ENCODE results near the gene PPP6R3. TPM values are rescaled to one million over a fixed set of nuclear protein-coding genes. Genes with fewer than 3 reads are reported as not detected.

PPP6R3 gene
- polyA plus RNA-seq, 1 donor from 2014 or later = 111 TPM

DNA sequence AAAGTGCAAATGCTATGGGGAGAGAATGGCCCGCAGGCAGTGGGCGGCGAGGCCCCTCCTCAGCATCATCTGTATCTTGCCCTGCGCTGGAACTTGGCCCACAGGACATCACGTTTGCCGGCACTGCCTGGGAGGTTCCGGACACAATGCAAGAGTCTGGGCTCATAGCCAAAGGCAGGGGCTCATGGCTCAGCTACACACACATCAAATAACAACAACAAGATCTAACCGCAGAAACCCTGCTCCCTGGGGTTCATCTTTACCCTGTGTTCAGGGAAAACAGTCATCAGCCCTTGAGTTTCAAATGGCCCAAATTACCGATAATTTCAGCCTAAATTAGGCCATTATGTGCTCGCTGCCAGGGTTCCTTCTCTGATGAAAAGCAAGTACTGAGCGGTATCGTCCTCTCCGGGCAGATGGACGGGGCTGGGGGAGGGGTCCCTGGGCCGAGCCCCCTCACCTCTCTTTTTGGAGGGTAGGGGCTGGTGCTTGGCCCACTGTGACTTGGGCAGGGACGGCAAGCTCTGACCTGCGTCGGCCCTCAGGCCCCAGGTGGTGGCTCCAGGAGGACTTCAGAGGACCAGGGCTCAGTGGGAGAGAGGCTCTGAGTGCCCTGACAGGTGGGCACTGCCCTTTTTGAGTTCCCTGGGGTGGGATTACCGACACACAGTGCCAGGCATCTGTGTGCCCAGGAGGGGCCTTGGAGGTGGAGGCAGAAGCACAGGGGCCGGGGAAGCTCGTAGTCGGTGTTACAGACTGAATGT, 198.8 kb downstream of the PPP6R3 start:
- H3K9me2 ChIP-seq (ENCODE audit: insufficient read depth, low read length) = no peaks in the 10 kb centered on the region
- H3K4me3 ChIP-seq (ENCODE audit: low read length) = no peak overlapping the region
- H3K9ac ChIP-seq (ENCODE audit: low read length) = no peak overlapping the region
- no peaks in the 10 kb centered on the region for H3K27me3 ChIP-seq (ENCODE audit: insufficient read depth, low read depth, low read length)
- H2AFZ ChIP-seq (ENCODE audit: low read depth, low read length) = no peak overlapping the region
- H4K20me1 ChIP-seq (ENCODE audit: insufficient read depth) = no peaks in the 10 kb centered on the region
- no peaks in the 10 kb centered on the region for H3F3A ChIP-seq (ENCODE audit: insufficient read depth, low read length, poor library complexity, severe bottlenecking)
- H3K4me2 ChIP-seq (ENCODE audit: low read length) = no peak overlapping the region
- no peaks in the 10 kb centered on the region for H3K36me3 ChIP-seq (ENCODE audit: insufficient read depth, low read length)
- no peak for TF ChIP-seq SMC3 (conservative IDR thresholded peaks at IDR 0.05; ENCODE audit: poor library complexity)
- no peak for TF ChIP-seq MXI1 (conservative IDR thresholded peaks at IDR 0.05; ENCODE audit: poor library complexity, severe bottlenecking)
- no peak for TF ChIP-seq POLR2AphosphoS5 (IDR thresholded peaks at IDR 0.05)
- TF ChIP-seq CTCF (IDR thresholded peaks at IDR 0.05; ENCODE audit: poor library complexity, severe bottlenecking) = no peak
- TF ChIP-seq EP300 (conservative IDR thresholded peaks at IDR 0.05; ENCODE audit: poor library complexity, severe bottlenecking) = no peak
- TF ChIP-seq, protein P1, sequence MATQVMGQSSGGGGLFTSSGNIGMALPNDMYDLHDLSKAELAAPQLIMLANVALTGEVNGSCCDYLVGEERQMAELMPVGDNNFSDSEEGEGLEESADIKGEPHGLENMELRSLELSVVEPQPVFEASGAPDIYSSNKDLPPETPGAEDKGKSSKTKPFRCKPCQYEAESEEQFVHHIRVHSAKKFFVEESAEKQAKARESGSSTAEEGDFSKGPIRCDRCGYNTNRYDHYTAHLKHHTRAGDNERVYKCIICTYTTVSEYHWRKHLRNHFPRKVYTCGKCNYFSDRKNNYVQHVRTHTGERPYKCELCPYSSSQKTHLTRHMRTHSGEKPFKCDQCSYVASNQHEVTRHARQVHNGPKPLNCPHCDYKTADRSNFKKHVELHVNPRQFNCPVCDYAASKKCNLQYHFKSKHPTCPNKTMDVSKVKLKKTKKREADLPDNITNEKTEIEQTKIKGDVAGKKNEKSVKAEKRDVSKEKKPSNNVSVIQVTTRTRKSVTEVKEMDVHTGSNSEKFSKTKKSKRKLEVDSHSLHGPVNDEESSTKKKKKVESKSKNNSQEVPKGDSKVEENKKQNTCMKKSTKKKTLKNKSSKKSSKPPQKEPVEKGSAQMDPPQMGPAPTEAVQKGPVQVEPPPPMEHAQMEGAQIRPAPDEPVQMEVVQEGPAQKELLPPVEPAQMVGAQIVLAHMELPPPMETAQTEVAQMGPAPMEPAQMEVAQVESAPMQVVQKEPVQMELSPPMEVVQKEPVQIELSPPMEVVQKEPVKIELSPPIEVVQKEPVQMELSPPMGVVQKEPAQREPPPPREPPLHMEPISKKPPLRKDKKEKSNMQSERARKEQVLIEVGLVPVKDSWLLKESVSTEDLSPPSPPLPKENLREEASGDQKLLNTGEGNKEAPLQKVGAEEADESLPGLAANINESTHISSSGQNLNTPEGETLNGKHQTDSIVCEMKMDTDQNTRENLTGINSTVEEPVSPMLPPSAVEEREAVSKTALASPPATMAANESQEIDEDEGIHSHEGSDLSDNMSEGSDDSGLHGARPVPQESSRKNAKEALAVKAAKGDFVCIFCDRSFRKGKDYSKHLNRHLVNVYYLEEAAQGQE (IDR thresholded peaks at IDR 0.05; ENCODE audit: borderline replicate concordance) = no peak
- no peak for TF ChIP-seq EZH2 (IDR thresholded peaks at IDR 0.05; ENCODE audit: borderline replicate concordance, insufficient read depth, low read length, poor library complexity, severe bottlenecking)
- no peak for TF ChIP-seq RAD21 (conservative IDR thresholded peaks at IDR 0.05)
- TF ChIP-seq TAF1 (IDR thresholded peaks at IDR 0.05; ENCODE audit: low read depth) = no peak
- H3K79me2 ChIP-seq (replicated peaks; ENCODE audit: insufficient read depth, low read length) = no peaks in the 10 kb centered on the region
- no peak overlapping the region for H3K27ac ChIP-seq (ENCODE audit: low read length)
- H3K9me3 ChIP-seq (ENCODE audit: low read length) = peaks cover 13% of the 10 kb centered on the region

DNA sequence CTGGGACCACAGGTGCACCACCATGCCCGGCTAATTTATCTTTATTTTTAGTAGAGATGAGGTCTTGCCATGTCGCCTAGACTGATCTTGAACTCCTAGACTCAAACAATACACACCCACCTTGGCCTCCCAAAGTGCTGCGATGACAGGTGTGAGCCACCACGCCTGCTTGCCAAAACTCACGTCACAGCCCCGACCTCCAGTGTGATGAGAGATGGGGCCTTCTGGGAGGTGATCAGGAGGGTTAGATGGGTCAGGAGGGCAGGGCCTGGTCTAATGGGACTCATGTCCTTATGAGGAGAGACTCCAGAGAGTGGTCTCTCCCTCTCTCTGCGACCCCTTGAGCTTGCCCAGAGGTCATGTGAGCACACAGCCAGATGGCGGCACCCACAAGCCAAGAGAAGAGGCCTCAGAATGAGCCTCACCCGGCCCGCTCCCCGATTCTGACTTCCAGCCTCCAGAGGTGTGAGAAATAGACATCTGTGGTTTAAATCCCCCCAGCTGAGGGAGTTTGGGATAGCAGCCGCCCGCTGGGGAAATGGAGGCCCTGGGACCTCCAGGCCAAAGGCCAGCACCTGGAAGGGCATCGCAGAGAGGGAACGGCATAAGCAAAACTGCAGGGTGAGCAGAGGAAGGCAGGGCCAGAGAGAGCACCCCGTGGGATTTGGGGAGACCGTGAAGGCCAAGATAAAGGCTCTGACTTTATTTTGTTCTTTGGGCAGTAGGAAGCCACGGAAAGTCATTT, 199.7 kb downstream of the PPP6R3 start:
- Histone ChIP-seq H3K27me3 (ENCODE audit: insufficient read depth, low read depth, low read length) (no peaks in the 10 kb centered on the region), H4K20me1 (ENCODE audit: insufficient read depth) (no peaks in the 10 kb centered on the region), H3K4me2 (ENCODE audit: low read length) (no peak overlapping the region), H3K9ac (ENCODE audit: low read length) (no peak overlapping the region), H3K27ac (ENCODE audit: low read length) (no peak overlapping the region), H3K79me2 (replicated peaks; ENCODE audit: insufficient read depth, low read length) (no peaks in the 10 kb centered on the region), H3K36me3 (ENCODE audit: insufficient read depth, low read length) (no peaks in the 10 kb centered on the region), H2AFZ (ENCODE audit: low read depth, low read length) (no peak overlapping the region), H3K9me3 (ENCODE audit: low read length) (peaks cover 9% of the 10 kb centered on the region), H3F3A (ENCODE audit: insufficient read depth, low read length, poor library complexity, severe bottlenecking) (no peaks in the 10 kb centered on the region), H3K9me2 (ENCODE audit: insufficient read depth, low read length) (no peaks in the 10 kb centered on the region), H3K4me3 (ENCODE audit: low read length) (no peak overlapping the region)
- TF ChIP-seq SMC3 (conservative IDR thresholded peaks at IDR 0.05; ENCODE audit: poor library complexity) (no peak), POLR2AphosphoS5 (IDR thresholded peaks at IDR 0.05) (no peak), RAD21 (conservative IDR thresholded peaks at IDR 0.05) (no peak), EZH2 (IDR thresholded peaks at IDR 0.05; ENCODE audit: borderline replicate concordance, insufficient read depth, low read length, poor library complexity, severe bottlenecking) (no peak), TAF1 (IDR thresholded peaks at IDR 0.05; ENCODE audit: low read depth) (no peak), MXI1 (conservative IDR thresholded peaks at IDR 0.05; ENCODE audit: poor library complexity, severe bottlenecking) (no peak), EP300 (conservative IDR thresholded peaks at IDR 0.05; ENCODE audit: poor library complexity, severe bottlenecking) (no peak), CTCF (IDR thresholded peaks at IDR 0.05; ENCODE audit: poor library complexity, severe bottlenecking) (no peak)
- TF ChIP-seq, protein P1 (IDR thresholded peaks at IDR 0.05; ENCODE audit: borderline replicate concordance) = no peak

Measured in neural cell (in vitro differentiated cells).